ENCODE data around the gene POLR3K.

POLR3K gene
- 6.5 to 8.9 (median 8.4) reads per million in 4 experiments for total RNA-seq

DNA sequence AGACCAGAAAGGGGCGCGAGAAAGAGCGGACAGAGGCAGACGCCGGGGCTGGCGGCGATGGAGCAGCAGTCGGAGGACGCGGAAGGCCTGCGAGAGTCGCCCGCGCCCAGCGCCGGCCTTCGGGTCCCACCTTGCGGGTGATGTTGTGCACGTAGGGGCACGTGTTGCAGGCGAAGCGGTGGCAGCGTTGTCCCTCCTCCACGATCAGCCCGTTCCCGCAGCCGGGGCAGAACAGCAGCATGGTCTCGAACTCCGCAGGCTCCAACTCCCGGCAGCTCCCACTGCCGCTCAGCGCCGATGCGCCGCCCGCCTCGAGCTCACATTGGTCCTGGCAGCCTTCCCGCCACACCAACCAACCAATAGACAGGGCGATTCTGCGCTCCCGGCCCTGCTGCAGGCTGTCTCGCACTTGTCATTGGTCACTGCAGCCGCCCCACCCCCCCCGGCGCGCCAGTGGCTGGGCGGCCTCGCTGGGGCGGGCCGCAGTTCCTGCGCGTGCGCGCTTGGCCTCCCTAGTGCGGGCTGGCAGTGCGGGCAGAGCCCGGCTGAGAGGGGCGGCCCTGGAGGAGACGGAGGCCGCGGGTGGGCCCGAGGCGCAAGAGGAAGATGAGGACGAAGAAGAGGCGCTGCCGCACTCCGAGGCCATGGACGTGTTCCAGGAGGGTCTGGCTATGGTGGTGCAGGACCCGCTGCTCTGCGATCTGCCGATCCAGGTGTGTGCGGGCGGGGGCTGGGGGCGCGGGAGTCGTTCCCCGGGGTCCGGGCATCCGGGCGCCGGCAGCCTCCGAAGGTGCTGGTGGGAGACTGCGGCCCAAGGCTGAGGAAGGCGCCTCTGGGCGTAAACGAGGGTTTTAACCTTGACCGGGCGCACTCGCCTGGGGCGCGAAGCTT lies at the start of gene POLR3K, which contains the start of gene SNRNP25:
TSS of gene POLR3K (minus strand) at position 263 of the 891 bp plus-strand sequence. CDS start at position 241, 22 bp downstream.
TSS of gene SNRNP25 (plus strand) at position 483 of the 891 bp plus-strand sequence. CDS start at position 672, 189 bp downstream.
- DNase-seq = peak; percentile 98

DNA sequence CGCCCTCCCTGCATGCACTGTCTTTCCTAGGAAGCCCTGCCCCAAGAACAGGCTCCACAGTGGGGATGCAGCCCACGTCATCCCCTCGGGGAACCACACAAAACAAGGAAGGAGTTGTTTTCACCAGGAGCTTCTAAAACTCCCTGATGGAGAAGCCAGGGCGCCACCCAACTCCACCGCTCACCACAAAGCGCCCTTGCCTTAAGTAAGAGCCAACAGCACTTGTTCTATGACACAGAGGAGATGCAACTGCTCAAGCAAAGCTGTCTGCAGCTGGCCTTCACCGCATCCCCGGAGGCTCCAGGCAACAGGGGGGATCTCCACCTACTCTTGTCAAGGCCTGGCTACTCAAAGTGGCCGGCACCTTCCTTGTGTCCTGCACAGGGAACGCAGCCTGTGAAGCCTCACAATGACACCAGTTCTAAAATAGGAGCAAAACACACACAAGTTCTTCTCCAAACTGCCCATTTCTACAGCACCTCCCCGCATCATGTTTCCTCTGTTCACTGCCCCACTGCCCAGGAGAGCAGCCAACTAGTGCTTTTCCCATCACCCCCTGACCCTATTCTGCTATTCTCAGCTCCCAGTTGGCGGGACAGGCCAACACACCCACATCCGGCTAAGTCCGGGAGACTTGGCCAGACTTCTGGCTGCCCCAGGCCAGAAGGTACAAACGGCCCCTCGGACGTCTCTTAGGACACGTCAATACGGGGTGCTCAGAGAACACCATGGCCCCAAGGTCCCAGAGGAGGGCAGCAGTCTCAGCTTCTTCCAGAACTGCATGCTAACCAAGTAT lies 48.9 kb upstream of the POLR3K start:
- DNase-seq = no peak

DNA sequence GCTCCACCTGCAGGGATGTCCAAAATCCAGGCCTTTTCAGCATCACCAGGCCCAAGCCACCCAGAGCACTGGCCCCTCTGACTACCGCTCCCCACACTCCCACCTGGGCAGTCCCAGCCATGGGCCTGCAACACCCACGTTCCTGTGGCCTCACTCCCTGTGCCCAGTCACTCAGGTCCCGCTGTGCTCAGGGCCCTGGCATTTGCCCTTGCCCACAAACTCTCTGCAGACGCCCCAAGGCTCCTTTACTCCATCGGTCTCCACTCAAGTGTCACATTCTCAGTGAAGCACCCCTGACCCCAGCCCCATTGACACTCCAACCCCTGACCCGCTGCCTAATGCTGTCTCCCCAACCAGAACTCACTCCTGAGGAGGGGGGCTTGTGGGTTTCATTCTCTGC lies 48.2 kb upstream of the POLR3K start:
- no peak for DNase-seq

DNA sequence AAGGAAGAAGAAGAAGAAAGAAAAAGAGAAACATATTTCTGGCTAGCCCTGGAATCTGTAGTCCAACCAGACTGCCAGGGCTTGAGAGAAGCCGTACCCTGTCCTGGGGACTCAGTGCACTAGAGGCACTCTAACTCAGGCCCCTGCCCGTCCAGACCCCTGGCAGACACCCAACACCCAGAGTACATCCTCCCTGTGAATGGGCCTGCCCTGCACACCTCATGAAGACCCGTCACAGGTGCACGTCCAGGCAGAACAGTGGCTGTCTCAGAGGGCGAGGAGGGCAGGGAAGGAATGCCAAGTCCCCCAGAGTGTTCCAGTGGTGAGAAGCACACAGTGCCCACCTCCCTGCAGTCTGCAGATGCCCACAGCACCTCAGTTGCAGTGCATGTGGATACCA lies 47.6 kb upstream of the POLR3K start:
- DNase-seq = no peak

DNA sequence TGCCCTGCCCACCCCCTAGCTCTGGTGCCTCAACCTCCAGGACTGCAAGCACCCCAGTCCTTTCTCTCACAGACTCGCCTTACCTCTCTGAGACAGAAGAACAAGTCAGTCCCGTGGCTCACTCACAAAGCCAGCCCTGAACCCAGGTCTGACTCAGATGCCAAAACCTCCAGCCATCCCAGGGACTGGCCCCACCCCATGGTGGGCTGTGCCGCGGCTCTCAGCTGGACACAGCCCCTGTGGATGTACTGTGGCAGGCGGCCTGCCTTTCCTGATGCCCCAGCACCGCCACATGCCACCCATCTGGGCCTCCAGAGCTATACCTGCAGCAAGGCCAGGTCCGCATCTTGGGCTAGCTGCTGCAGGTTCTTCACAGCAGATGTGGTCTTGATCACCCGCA lies 44.4 kb upstream of the POLR3K start:
- DNase-seq = no peak

DNA sequence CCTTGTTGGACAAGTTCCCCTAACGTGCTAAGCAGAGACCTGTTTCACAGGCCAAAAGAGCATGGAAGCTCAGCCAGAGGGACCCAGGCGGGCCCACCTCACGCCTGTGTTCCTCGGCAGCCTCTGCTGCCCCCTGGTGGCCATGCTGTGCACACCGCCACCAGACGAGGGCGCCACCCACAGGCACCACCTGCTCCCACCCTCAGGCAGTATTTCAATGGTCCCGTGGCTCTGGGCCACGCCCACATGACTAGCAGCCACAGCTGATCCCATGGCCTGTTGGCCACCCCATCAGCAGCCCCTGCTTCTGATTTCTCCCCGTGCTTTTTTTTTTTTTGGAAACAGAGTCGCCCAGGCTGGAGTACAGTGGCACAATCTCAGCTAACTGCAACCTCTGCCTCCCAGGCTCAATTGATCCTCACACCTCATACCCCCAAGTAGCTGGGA lies 43.5 kb upstream of the POLR3K start:
- peak; percentile 84 for DNase-seq

DNA sequence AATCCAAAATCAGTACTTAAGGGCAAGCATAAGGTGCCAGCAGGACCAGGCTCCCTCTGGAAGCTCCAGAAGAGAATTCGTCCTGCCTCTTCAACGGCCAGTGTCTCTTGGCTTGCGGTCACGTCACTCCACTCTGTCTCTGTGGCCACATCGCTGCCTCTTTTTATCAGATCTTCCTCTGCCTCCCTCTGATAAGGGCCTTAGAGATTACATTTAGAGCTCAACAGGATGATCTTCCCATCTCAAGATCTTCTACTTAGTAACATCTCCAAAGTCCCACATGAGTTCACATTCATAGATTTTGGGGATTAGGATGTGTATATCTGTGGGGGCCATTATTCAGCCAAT lies 41.5 kb upstream of the POLR3K start:
- DNase-seq = no peak

DNA sequence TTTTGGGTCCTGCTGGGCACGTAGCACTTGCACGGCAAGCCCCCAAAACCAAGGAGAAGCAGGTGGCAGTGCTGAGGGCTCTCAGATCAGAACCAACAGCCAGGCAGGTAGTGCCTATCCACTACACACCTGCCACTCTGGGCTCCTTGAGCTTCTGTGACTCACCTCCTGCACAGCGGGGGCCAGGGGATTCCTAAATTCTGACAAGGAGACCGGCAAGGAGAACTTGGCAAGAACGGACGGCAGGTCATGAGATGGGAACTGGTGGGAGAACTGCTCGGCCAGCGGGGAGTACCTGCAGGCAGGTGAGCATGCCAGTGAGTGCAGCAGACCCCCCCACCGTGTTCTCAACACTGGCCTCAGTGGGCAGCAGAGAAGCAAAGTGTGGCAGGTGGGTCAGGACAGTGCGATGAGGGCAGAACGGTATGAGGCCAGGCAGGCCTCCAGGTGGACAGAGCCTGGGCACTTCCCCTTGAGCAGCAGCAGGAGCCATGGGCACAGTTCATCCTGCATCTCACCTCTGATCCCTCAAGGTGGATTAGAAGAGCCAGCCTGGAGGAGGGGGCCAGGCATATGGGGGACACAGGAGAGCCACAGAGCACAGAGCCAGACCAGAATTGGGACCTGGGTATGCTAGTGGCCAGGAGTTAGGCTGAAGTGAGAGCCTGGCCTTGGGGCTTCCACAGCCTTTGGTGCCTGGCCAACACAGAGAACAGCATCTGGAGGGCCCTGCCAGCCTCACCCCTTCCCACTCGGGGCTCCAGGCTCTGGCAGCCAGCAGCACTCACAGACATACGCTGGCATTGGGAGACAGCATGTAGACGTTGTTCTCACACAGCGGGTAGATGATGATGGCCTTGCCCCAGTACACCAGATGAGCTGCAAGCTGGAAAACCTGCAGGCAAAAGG lies 39.3 kb upstream of the POLR3K start:
- DNase-seq = no peak

DNA sequence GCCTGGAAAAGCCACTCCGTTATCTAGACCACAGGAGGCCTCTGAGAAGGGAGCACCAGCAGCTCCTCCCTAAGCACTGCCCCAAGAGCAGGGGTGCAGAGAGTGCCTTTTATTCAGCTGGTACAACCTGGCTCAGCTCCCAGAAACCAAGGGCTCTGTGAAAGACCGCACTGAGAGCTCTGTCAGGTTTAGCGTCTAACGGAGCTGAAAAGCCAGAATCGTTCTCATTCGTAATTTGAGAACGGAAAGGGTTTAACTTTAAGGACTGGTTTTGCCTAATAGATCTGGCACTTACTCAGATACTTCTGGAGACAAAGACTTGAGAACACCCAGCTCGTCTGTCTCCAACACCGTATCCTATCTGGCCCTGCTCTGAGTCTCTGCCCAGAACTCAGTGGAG lies 38.1 kb upstream of the POLR3K start:
- DNase-seq = no peak

DNA sequence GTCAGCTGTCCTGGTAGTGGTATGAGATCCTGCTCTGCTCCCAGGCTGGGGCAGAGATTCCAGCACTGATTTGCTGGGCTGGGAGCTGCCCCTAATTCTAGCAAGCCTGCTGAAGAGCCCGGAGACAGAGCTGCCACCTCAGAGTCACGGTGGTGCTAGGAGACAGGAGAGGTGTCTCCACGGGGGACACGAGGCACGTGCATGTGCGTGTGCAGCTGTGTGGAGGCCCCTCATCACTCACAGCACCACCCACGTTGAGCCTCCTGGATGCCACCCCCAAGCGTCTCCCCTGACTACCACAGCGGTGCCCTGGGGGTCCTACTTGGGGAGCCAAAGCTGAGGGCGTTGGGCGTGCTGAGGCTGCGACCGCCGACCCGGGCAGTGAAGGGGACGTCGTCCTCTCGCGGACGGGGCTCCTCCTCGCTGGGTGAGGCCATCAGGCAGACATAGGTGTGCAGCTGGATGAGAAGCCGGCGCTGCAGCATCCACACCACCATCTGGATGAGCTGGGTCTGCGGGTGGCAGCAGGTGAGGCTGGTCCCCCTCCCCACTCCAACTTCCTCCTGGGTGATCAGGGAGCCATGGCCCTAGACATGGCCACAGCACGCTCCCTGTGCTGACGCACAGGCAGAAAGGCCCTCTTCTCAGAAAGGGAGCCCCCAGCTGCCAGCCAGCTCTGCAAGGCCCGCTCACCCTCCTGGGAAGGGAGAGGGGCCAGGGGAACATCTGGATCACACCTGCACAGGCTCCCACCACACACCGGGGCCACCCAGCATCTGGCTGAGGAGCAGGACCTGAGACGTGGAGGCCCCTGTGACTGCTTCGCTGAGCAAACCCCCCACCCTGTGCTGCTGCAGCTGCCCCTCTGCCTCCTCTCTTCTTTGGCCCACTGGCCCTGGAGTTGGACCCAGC lies 36.2 kb upstream of the POLR3K start:
- no peak for DNase-seq

DNA sequence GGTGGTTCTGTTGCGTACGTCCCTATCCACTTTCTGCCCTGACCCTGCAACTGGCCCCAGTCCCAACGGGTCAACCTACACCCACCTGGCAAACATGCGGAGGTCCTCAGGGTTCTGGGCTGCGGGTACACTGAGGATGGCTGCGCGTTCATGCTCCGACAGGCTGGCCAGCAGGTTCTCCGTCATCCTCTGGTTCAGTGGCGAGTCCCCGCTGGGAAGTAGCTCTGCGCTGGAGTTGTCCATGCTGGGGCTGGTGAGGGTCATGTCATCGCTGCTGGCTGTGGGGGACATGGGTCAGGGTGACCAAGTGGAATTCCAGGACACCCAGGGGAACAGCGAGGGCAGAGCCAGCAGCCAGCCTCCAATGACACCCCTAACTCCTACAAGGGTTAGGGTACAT lies 35.2 kb upstream of the POLR3K start:
- DNase-seq = no peak

DNA sequence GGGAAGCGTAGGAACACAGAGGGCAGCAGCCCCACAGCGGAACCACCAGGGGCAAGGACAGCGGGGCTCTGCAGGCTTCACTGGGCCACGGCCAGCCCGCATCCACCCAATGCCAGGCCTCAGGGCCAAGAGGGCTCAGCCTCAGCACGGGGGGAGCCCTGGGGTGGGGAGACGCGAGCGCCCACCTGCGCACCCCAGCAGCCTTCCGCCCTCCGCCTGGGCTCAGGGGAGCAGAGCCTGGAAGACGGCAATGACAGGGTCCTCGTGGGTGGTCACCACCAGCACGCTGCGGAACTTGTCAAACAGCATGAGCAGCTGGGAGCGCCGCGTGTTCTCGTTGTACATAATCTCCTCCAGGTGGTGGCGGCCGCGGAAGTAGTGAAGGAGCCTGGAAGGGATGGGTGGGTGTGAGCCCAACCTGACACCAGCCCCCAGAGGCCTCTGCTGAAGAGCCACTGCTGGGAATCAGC lies 33.1 kb upstream of the POLR3K start:
- no peak for DNase-seq

DNA sequence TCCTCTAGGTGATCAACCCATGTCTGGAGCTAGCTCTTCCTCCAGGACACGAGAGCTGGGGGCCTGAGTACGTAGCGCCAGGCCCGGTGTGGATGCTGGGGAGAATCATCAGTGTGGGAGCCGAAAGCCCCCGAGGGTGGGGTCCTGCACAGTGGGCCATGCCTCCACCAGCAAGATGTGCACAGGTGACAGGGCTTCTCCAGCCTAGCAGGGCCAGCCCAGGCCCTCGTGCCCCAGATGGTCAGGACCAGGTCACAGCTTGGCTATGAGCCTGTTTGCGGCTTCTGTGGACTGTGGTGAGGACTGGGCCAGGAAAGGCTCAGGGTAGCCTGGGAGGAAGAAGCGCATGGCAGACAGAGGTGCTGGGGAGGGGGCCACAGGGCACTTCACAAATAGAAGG lies 32.5 kb upstream of the POLR3K start:
- no peak for DNase-seq

DNA sequence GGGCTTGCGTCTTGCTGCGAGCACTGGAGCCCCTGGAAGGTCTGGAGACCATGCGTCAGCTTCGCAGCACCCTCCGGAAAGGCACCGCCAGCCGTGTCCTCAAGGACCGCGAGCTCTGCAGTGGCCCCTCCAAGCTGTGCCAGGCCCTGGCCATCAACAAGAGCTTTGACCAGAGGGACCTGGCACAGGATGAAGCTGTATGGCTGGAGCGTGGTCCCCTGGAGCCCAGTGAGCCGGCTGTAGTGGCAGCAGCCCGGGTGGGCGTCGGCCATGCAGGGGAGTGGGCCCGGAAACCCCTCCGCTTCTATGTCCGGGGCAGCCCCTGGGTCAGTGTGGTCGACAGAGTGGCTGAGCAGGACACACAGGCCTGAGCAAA lies 32.0 kb upstream of the POLR3K start:
- DNase-seq = no peak

DNA sequence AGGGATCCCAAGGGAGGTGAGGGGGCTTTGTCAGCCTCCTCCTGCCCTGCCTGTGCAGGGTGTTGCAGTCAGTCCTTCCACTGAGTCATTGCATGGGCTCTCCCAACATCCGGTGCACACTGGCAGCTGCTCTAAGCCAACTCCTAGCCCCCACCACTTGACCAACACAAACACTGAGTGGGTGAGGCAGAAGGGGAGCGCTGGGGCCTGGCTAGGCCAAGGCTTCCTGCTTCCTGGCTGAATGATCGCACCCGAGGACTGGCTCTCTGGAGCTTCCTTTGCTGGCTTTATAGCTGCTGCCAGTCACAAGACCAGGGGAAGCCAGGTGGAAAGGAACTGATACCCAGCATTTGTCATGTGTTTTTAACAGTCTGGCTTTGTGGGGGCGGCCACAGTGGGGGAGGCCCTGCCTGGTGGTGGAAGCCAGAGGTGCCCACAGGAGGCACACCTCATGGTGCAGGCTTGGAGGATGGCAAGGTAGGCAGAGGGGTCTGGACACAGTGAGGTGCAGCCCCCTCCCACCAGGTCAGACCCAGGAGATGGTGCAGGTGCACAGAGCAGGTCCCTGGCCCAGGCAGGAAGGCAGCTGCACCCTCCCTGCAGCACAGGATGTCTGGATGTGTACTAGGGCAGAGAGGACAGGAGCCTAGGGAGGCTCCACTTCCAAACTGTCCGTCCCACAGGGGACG lies 31.5 kb upstream of the POLR3K start:
- no peak for DNase-seq

DNA sequence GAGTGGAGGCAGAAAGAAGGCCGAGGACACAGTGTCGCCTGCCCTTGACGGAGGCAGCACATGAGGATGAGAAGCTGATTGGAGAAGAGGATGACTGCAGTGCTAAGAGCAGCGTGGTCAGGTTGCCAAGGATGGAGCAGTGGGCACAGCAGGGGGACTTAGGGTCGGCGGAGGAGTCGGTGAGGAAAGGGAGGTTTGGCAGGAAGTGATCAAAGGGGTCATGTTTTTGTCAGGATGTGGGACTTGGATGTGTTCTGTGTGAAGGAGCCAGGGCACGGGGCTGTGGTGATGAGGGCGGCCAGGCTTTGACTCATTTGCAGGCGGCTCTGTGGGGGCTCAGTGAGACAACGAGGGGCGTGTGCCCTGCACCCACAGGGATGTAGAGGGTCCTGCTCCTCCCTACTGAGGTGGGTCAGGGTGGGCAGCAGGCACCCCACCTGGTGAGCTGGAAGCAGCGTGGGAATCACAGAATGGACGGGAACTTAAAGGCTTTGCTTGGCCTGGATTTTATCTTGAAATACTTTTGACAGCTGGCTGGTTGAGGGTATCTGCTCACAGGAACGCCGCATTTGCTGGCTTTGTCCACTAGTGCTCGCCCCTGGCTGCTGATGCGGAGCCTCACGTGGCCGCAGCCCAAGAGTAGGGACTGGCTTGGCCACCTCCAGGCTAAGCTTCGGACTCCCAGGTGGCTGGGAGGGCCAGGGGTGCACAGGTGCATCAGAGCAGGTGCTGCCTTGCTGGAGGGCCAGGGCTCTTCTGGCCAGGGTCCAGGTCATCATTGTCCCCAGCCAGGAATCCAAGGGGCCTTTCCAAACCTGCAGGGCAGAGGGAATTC lies 30.6 kb upstream of the POLR3K start:
- DNase-seq = no peak

DNA sequence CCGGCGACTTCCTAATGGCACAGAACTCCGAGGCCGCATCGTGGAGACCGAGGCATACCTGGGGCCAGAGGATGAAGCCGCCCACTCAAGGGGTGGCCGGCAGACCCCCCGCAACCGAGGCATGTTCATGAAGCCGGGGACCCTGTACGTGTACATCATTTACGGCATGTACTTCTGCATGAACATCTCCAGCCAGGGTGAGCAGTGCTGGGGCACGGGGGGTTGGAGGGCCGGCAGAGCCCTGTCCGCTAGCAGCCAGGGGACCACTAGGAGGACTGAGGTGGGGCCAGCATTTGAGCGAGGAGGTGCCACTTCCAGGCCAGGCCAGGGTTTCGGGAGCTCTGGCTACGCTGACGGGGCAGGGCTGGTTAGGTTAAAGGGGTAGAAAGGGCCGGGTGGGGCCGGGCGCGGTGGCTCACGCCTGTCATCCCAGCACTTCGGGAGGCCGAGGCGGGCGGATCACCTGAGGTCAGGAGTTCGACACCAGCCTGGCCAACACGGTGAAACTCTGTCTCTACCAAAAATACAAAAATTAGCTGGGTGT lies 29.7 kb upstream of the POLR3K start:
- no peak for DNase-seq

DNA sequence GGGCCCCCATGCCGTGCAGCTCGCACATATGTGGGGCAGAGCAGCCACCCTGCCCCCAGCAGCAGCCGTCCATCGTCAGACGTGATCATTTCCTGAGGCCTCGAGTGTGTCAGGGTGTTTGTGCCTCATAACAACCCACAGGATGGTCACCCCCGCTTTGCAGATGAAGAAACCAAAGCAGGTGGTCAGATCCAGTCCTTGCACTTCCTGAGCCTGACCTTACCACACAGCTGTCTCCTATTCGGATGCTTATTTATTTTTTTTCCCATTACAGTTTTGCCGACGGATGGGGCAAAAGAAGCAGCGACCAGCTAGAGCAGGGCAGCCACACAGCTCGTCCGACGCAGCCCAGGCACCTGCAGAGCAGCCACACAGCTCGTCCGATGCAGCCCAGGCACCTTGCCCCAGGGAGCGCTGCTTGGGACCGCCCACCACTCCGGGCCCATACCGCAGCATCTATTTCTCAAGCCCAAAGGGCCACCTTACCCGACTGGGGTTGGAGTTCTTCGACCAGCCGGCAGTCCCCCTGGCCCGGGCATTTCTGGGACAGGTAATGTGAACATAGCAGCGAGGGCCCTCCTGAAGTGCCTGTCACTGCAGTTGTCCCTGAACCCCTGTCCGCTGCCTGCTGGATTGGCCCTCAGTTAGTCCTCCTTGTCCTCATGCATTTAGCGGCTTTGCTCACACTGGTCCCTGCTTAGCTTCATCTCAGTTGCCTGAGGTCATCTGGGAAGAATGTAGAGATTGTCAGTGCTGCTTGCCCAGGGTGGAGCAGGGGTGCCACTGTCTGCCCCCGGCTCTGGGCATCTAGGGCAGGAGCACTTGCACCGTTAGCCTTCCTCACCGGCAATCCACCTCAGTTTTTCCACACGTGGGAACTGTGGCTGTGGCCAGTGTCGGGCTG lies 26.0 kb upstream of the POLR3K start:
- DNase-seq = no peak

Data from effector CD8-positive, alpha-beta T cell (primary cell).